ENCODE results near the gene MORC2. TPM values are rescaled to one million over a fixed set of nuclear protein-coding genes. Genes with fewer than 3 reads are reported as not detected.

MORC2 gene
- total RNA-seq, 4 donors from 2014 or later = 13.9 to 18.6 (median 16.0) TPM

GRCh38 chr22:30932661-30933060, 35.9 kb downstream of the MORC2 start:
- ATAC-seq (ENCODE audit: low FRiP score) (no peak), DNase-seq (ENCODE audit: low spot score) (no peak)
- TF ChIP-seq, protein P1, sequence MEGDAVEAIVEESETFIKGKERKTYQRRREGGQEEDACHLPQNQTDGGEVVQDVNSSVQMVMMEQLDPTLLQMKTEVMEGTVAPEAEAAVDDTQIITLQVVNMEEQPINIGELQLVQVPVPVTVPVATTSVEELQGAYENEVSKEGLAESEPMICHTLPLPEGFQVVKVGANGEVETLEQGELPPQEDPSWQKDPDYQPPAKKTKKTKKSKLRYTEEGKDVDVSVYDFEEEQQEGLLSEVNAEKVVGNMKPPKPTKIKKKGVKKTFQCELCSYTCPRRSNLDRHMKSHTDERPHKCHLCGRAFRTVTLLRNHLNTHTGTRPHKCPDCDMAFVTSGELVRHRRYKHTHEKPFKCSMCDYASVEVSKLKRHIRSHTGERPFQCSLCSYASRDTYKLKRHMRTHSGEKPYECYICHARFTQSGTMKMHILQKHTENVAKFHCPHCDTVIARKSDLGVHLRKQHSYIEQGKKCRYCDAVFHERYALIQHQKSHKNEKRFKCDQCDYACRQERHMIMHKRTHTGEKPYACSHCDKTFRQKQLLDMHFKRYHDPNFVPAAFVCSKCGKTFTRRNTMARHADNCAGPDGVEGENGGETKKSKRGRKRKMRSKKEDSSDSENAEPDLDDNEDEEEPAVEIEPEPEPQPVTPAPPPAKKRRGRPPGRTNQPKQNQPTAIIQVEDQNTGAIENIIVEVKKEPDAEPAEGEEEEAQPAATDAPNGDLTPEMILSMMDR (IDR thresholded peaks at IDR 0.05) = no peak

- no peak for DNase-seq (ENCODE audit: low spot score)
- TF ChIP-seq, protein P1 (IDR thresholded peaks at IDR 0.05) = no peak
- no peak for ATAC-seq (ENCODE audit: low FRiP score)
Observed at GRCh38 chr22:30931541-30932300, 36.9 kb downstream of the MORC2 start.

DNA sequence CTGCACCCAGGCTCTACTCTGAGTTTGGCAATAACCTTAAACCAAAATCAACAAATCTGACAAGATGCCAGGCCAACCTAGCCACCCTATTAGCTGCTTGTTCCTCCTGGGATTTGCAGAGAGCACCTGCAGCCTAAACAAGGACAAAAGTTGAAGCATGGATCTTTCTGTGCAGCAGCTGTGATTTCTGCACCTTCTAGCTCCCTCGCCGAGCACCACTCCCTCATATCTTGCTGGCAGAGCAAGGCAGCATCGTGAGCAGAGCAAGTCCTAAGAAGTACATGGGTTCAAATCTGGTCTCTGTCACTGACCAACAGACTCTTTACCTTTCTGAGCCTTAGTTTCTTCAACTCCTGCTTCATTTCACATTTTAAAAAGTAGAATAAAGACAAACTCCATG, 38.3 kb downstream of the MORC2 start:
- TF ChIP-seq, protein P1 (IDR thresholded peaks at IDR 0.05) = no peak
- DNase-seq (ENCODE audit: low spot score) = no peak
- no peak for ATAC-seq (ENCODE audit: low FRiP score)

GRCh38 chr22:30928401-30928800, 40.2 kb downstream of the MORC2 start:
- TF ChIP-seq, protein P1 (IDR thresholded peaks at IDR 0.05) = no peak
- DNase-seq (ENCODE audit: low spot score) = no peak

GRCh38 chr22:30927806-30928205, 40.8 kb downstream of the MORC2 start:
- no peak for DNase-seq (ENCODE audit: low spot score)
- no peak for ATAC-seq (ENCODE audit: low FRiP score)
- TF ChIP-seq, protein P1 (IDR thresholded peaks at IDR 0.05) = no peak

More at GRCh38 chr22:30928401-30928800, 40.2 kb downstream of the MORC2 start:
- ATAC-seq (ENCODE audit: low FRiP score) = no peak

GRCh38 chr22:30926706-30927105, 41.9 kb downstream of the MORC2 start:
- ATAC-seq (ENCODE audit: low FRiP score) = no peak
- TF ChIP-seq, protein P1 (IDR thresholded peaks at IDR 0.05) = no peak
- DNase-seq (ENCODE audit: low spot score) = no peak

- TF ChIP-seq, protein P1 (IDR thresholded peaks at IDR 0.05) = no peak
- no peak for ATAC-seq (ENCODE audit: low FRiP score)
- no peak for DNase-seq (ENCODE audit: low spot score)
Observed at GRCh38 chr22:30925667-30926066, 42.9 kb downstream of the MORC2 start.

Data from omental fat pad (tissue), 4 donors.